ENCODE measurements around the gene BMX. TPM values are rescaled to one million over a fixed set of nuclear protein-coding genes. Genes with fewer than 3 reads are reported as not detected.

BMX gene
- total and polyA plus RNA-seq, 2 donors (not counting 1 experiment from before 2014, with no cell fraction given), result not detected

GRCh38 chrX:15574017-15574416 is 73.4 kb downstream of the BMX start:
- no CpG with 5 or more reads among the region's 2 CpGs for WGBS (ENCODE audit: insufficient coverage)
- POLR2A ChIA-PET, result no interaction called here
- H3K27ac ChIP-seq (ENCODE audit: low read length in 2 of 2), result no peak overlapping the region
- H3K79me2 ChIP-seq (ENCODE audit: control insufficient read depth, insufficient read depth, low read length), result no peaks in the 10 kb centered on the region
- H3K9me3 ChIP-seq (ENCODE audit: control extremely low read depth in 1 of 3, control insufficient read depth in 2 of 3, insufficient read depth in 1 of 3, low read length in 2 of 3), result no peaks in the 10 kb centered on the region
- H3K36me3 ChIP-seq (replicated peaks in 1 of 2; ENCODE audit: control extremely low read depth in 1 of 2, control insufficient read depth in 1 of 2, extremely low read depth in 1 of 2, insufficient read depth in 2 of 2, low read length in 1 of 2), result no peaks in the 10 kb centered on the region
- Mint-ChIP-seq H3K27ac (no peak overlapping the region), H3K4me1 (no peaks in the 10 kb centered on the region), H3K27me3 (peaks cover 13% of the 10 kb centered on the region), H3K9me3 (ENCODE audit: insufficient read depth) (no peaks in the 10 kb centered on the region), H3K4me3 (no peak overlapping the region)
- H4K20me1 ChIP-seq (ENCODE audit: control insufficient read depth, insufficient read depth, low read length, poor library complexity, severe bottlenecking), result no peaks in the 10 kb centered on the region
- no peak for TF ChIP-seq EZH2 (IDR thresholded peaks at IDR 0.05; ENCODE audit: borderline replicate concordance, insufficient read depth, low read depth, low read length, poor library complexity, severe bottlenecking)
- TF ChIP-seq, protein P1, sequence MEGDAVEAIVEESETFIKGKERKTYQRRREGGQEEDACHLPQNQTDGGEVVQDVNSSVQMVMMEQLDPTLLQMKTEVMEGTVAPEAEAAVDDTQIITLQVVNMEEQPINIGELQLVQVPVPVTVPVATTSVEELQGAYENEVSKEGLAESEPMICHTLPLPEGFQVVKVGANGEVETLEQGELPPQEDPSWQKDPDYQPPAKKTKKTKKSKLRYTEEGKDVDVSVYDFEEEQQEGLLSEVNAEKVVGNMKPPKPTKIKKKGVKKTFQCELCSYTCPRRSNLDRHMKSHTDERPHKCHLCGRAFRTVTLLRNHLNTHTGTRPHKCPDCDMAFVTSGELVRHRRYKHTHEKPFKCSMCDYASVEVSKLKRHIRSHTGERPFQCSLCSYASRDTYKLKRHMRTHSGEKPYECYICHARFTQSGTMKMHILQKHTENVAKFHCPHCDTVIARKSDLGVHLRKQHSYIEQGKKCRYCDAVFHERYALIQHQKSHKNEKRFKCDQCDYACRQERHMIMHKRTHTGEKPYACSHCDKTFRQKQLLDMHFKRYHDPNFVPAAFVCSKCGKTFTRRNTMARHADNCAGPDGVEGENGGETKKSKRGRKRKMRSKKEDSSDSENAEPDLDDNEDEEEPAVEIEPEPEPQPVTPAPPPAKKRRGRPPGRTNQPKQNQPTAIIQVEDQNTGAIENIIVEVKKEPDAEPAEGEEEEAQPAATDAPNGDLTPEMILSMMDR (IDR thresholded peaks at IDR 0.05), result no peak
- intact Hi-C loops (cut with micrococcal nuclease), result no loop called here
- CTCF ChIA-PET, result no interaction called here
- H3K9ac ChIP-seq (ENCODE audit: low read length), result no peak overlapping the region
- H2AFZ ChIP-seq (ENCODE audit: insufficient read depth, low read depth, low read length, poor library complexity, severe bottlenecking), result no peak overlapping the region
- H3K4me2 ChIP-seq (replicated peaks; ENCODE audit: low read depth, low read length, poor library complexity, severe bottlenecking), result no peak overlapping the region
- no peak overlapping the region for H3K4me3 ChIP-seq (ENCODE audit: control extremely low read depth in 1 of 5, extremely low read depth in 1 of 5, insufficient read depth in 1 of 5, low read depth in 2 of 5, low read length in 4 of 5)
- DNase-seq (no peak), ATAC-seq (ENCODE audit: low read depth) (no peak)
- no peaks in the 10 kb centered on the region for H3K4me1 ChIP-seq (ENCODE audit: control insufficient read depth in 2 of 2, insufficient read depth in 2 of 2, low read length in 2 of 2)
- peaks cover 0 to 14% (median 0%) of the 10 kb centered on the region in 4 experiments for H3K27me3 ChIP-seq (replicated peaks in 1 of 4; ENCODE audit: control extremely low read depth in 1 of 4, control insufficient read depth in 3 of 4, insufficient read depth in 4 of 4, low read length in 3 of 4)

DNA sequence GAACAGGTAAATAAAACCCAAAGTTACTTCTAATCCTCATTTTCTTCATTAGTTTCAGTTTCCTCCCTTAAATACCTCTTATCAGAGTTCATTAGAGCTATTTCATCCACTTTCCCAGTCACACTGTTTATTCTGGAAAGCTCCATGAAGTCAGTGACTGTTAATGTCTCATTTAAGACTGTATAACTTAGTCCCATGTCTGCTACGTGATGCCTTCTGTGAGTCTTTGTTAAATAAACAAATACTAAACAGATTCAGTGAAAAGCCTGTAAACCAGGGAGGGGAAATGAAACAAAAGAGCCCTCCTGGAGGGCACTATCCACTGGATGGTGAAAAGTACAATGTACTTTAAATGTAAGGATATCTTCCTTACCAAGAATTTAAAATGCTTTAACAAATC is 75.4 kb downstream of the BMX start:
- Histone ChIP-seq H3K9ac (ENCODE audit: low read length) (no peak overlapping the region), H3K36me3 (replicated peaks in 1 of 2; ENCODE audit: control extremely low read depth in 1 of 2, control insufficient read depth in 1 of 2, extremely low read depth in 1 of 2, insufficient read depth in 2 of 2, low read length in 1 of 2) (no peaks in the 10 kb centered on the region), H3K27me3 (replicated peaks in 1 of 4; ENCODE audit: control extremely low read depth in 1 of 4, control insufficient read depth in 3 of 4, insufficient read depth in 4 of 4, low read length in 3 of 4) (peaks cover 0 to 12% (median 0%) of the 10 kb centered on the region in 4 experiments), H3K4me3 (ENCODE audit: control extremely low read depth in 1 of 5, extremely low read depth in 1 of 5, insufficient read depth in 1 of 5, low read depth in 2 of 5, low read length in 4 of 5) (no peak overlapping the region), H3K9me3 (ENCODE audit: control extremely low read depth in 1 of 3, control insufficient read depth in 2 of 3, insufficient read depth in 1 of 3, low read length in 2 of 3) (no peaks in the 10 kb centered on the region), H3K27ac (ENCODE audit: low read length in 2 of 2) (no peak overlapping the region), H2AFZ (ENCODE audit: insufficient read depth, low read depth, low read length, poor library complexity, severe bottlenecking) (no peak overlapping the region), H3K4me1 (ENCODE audit: control insufficient read depth in 2 of 2, insufficient read depth in 2 of 2, low read length in 2 of 2) (no peaks in the 10 kb centered on the region), H3K79me2 (ENCODE audit: control insufficient read depth, insufficient read depth, low read length) (no peaks in the 10 kb centered on the region), H4K20me1 (ENCODE audit: control insufficient read depth, insufficient read depth, low read length, poor library complexity, severe bottlenecking) (no peaks in the 10 kb centered on the region), H3K4me2 (replicated peaks; ENCODE audit: low read depth, low read length, poor library complexity, severe bottlenecking) (no peak overlapping the region)
- intact Hi-C loops (cut with micrococcal nuclease), result no loop called here
- POLR2A ChIA-PET, result no interaction called here
- ATAC-seq (ENCODE audit: low read depth), result no peak
- WGBS (ENCODE audit: insufficient coverage), result no CpG with 5 or more reads among the region's 1 CpG
- no peak overlapping the region for H3K4me3 Mint-ChIP-seq
- CTCF ChIA-PET, result no interaction called here
- H3K4me1 Mint-ChIP-seq, result no peaks in the 10 kb centered on the region
- no peak for TF ChIP-seq EZH2 (IDR thresholded peaks at IDR 0.05; ENCODE audit: borderline replicate concordance, insufficient read depth, low read depth, low read length, poor library complexity, severe bottlenecking)
- TF ChIP-seq, protein P1 (IDR thresholded peaks at IDR 0.05), result no peak
- no peak for DNase-seq
- H3K27me3 Mint-ChIP-seq, result peaks cover 8% of the 10 kb centered on the region
- H3K9me3 Mint-ChIP-seq (ENCODE audit: insufficient read depth), result no peaks in the 10 kb centered on the region
- no peak overlapping the region for H3K27ac Mint-ChIP-seq

Measured in B cell (primary cell).